Hepatic stellate cell (primary cell): ENCODE results near the gene MYO1E.
"Not testable (repeated sequence)": the region's sequence is repeated elsewhere in the genome, so short reads cannot be mapped to it uniquely, and the experiment has no call there.

Experiments used
- DNase-seq: peaks from one replicate; pipeline ENCODE4 v3.0.0; 2011; ENCODE audit warnings: low spot score

Gene MYO1E

DNA sequence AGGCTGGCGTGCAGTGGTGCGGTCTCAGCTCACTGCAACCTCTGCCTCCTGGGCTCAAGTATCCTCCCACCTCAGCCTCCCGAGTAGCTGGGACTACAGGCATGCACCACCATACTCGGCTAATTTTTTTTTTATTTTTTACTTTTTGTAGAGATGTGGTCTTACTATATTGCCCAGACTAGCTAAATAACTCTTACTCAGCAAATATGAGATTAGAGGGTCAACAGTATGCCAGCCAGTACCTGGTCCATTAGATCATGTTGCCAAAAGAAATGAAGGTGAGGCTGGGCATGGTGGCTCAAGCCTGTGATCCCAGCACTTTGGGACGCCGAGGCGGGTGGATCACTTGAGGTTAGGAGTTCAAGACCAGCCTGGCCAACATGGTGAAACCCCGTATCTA, 210.6 kb downstream of the MYO1E start:
- not testable (repeated sequence) for DNase-seq

DNA sequence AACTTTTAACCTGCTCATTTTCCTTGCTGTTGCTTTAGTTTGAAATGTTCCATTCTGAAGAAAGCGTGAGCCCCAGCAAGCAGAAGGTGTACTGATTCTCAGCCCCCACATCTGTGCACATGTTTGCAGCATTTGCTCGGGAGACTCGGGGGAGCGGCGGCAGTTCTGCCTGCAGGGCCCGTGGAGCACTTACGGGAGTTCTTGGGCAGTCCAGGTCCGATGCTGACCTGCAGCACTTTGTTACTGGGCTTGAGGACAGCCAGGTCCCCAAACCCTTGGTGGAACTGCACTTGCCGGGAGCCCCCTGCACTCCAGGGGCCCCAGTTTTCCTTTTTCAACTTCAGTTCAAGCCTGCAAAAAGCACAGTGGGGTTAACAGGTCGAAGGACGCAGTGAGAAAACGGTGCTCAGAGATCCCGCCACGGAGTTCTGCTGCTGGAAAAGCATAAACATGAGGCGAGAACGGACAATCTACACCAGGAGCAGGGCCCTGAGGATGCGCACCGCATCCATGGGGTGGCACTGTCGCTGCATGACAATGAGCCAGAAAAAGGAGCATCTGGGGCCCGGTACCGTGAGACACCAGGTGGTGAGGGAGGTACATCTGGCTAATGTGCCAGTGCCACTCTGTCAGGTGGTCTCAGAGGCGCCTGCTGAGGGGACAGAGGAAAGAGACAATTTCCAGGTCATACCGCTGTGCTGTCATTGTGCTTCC, 211.6 kb downstream of the MYO1E start:
- DNase-seq = no peak

GRCh38 chr15:59159210-59159609, 213.5 kb downstream of the MYO1E start:
- no peak for DNase-seq

DNA sequence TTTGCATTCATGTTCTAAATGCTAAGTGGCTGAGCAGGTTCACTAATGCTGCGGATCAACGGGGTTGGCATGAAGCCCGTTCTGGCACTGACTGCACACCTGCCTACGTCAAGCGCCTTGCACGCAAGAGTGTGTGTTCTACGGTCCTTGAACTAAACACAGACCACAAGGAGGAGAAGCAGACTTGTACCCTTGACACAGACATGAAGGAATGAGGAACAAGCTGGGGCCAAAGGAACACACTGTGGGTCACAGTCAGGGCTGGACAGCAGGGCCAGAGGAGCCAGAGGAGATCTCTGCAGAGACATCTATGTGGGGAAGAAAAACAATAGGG, 214.0 kb downstream of the MYO1E start:
- no peak for DNase-seq

GRCh38 chr15:59157840-59158700, 214.6 kb downstream of the MYO1E start:
- DNase-seq = no peak

DNA sequence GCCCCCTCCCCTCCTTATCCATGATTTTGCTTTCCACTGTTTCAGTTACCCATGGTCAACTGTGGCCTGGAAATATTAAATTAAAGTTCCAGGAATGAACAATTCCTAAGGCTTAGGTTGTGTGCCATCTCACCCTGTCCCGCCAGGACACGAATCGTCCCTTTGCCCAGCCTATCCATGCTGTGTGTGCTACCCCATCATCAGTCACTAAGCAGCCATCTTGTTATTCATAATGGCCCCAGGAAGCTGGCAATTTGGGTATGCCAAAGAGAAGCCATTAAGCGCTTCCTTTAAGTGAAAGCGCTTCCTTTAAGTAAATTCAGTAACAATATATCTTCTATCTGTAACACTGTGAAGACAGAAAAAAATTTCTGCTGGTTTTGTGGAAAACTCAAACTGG, 215.3 kb downstream of the MYO1E start:
- no peak for DNase-seq

DNA sequence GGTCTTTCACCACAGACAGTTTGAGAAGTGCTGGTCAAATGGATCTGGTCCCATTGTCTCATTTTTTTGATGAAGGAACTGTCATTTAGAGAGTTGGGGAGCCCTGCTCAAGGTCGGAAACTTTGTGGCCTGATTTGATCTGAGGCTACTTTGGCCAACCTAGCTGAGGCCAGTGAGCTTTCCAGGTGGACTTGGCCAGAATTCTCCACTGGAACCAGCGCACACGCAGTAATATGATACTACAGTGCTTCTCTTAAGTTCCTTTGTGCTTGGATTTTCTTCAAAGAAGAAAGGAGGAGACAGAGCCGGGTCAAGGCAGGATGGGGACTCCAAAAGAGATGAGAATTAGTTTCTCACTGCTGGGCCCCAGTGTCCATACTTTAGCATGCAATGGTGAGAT, 217.2 kb downstream of the MYO1E start:
- DNase-seq = no peak

GRCh38 chr15:59154243-59154642, 218.4 kb downstream of the MYO1E start:
- no peak for DNase-seq

DNA sequence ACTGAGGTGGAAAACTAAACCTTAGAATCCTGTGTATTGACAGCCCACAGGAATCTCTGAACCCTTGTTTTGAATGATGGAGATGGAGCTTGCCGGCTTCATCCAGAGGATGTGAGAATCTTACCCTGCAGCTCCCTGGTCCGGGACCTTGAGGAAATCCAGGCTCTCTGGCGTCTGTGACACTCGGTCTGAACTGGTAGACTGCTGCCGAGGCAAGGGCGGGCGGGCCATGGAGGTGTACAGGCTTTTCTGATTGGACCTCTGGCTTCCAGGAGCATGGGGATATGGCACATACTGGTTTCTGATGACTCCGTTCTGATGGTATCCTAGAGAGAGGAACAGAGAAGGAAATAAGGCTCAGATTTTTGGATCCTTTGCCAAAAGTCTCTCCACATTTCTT, 219.2 kb downstream of the MYO1E start:
- no peak for DNase-seq

- DNase-seq = no peak
Measured at GRCh38 chr15:59152694-59153450, 219.8 kb downstream of the MYO1E start.

GRCh38 chr15:59150185-59150584, 222.5 kb downstream of the MYO1E start:
- no peak for DNase-seq

GRCh38 chr15:59148153-59148833, 224.4 kb downstream of the MYO1E start:
- DNase-seq = peak; percentile 38

GRCh38 chr15:59147666-59148065, 225.0 kb downstream of the MYO1E start:
- no peak for DNase-seq

DNA sequence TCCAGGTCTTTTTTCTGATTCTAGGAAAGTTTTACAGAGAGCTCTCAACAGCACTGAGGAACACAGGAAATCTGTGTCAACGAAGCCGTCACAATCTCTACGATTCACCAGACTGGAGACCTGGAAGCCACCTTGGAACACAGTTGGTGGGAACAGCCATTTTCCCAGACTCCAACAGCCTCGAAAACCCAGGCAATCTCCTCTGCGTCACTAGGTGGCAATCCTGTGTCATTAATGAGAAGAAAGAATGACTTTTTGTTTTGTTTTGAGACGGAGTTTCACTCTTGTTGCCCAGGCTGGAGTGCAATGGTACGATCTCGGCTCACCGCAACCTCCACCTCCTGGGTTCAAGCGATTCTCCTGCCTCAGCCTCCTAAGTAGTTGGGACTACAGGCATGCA, 228.1 kb downstream of the MYO1E start:
- not testable (repeated sequence) for DNase-seq

GRCh38 chr15:59143281-59143680, 229.4 kb downstream of the MYO1E start:
- no peak for DNase-seq

DNA sequence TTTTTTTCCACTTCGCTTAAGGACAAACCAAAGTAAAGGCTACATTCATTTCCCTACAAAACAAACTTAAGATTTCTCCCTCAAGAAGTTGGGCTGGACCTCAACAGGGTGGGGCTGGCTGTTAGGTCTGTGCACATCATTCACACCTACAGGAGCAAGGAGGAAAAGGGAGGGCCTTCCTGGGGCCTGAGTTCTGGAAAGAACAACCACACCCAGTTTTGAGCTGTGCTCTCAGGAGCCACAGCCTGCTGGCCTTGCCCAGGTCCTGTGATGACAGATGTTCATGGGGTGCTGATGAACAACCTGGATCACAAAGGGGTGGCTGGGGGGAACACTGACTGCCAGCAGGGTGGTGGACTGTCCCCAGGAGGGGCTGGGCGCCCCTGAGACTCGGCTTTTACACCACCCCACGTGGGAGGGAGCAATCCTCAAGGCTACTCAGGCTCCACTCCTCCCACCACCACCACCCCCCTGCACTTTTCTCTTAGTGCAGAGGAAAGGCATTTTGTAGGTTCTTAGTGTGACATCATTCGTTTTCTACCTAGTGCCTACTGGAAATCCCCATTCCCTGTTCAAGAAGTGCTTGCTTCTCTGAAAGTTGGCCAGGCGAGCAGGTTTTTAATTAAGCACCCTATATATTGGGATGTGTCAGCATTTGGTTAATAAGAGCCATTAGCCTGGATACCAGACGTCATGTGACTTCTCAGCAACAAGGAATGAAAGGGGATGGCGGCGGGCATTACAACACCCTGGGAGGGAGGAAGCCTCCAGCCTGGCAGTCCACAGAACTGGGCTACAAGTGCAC, 232.0 kb downstream of the MYO1E start:
- no peak for DNase-seq

- DNase-seq = peak; percentile 57
Measured at GRCh38 chr15:59138243-59138642, 234.4 kb downstream of the MYO1E start.

- DNase-seq = no peak
Measured at GRCh38 chr15:59137566-59137965, 235.1 kb downstream of the MYO1E start.

DNA sequence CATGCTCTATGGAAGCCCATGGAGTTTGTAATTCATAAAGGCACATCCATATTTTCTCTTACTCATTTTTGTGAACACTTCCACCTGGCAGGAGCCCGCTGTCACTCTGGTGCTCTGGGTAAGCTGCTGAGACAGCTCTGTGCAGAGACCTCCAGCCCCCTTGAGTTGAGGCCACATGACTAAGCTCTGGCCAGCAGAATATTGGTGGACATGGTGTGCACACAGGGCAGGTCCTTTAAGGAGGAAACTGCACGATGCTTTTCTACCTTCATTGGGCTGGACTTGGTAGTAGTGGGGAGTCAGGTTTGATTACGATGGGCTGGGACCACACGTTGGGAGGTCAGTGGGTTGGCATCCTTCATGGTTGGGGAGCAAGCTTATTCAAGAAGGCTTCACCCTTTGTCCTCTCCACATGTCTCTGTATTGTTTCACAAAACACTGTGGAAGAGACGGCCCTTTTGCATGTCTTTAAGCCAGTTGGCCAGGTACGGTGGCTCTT, 238.7 kb downstream of the MYO1E start:
- no peak for DNase-seq

GRCh38 chr15:59131969-59132562, 240.6 kb downstream of the MYO1E start:
- no peak for DNase-seq

DNA sequence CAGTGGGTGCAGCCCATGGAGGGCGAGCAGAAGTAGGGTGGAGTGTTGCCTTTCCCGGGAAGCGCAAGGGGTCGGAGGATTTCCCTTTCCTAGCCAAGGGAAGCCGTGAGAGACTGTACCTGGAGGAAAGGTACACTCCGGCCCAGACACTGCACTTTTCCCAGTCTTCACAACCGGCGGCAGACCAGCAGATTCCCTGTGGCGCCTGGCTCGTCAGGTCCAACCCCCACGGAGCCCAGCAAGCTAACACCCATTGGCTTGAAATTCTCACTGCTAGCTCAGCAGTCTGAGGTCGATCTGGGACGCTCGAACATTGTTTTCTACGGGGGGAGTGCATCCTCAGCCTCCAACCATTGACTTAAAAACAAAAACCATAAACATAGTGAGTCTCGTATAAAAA, 241.2 kb downstream of the MYO1E start:
- no peak for DNase-seq
